ENCODE measurements around the gene NTSR2.

NTSR2 gene

GRCh38 chr2:11647834-11648600, 22.0 kb downstream of the NTSR2 start:
- TF ChIP-seq CTCF (IDR thresholded peaks at IDR 0.05; ENCODE audit: unreplicated experiment in 3 of 3) = peak in 1 of 3 experiments; percentile 16
- Mint-ChIP-seq H3K4me1 (peaks cover 3% of the 10 kb centered on the region), H3K27me3 (ENCODE audit: low read depth) (no peaks in the 10 kb centered on the region), H3K4me3 (no peak overlapping the region), H3K36me3 (ENCODE audit: low read depth) (peaks cover 9% of the 10 kb centered on the region), H3K27ac (no peak overlapping the region), H3K9me3 (no peaks in the 10 kb centered on the region)

DNA sequence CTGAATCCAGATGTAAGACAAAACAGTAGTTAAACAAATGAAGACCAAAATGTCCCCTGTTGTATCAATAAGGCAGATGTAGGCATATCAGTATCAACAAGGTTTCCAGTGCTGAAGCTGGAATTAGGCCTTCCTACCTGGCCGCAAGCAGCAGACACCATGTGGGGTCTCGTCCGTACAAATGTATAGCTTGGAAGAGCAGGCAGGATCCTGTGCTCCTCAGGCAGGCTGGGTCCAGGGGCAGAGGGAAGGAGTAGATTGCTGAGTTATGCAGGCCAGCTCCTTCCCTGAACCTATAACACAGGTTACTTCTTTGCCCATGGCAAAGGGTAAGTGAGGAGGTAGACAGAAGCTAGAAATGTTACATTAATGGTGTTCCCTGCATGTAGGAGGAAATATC, 23.5 kb downstream of the NTSR2 start:
- H3K4me1 Mint-ChIP-seq = no peaks in the 10 kb centered on the region
- no peak for TF ChIP-seq CTCF (IDR thresholded peaks at IDR 0.05; ENCODE audit: unreplicated experiment in 3 of 3)
- no peaks in the 10 kb centered on the region for H3K9me3 Mint-ChIP-seq
- H3K27ac Mint-ChIP-seq = no peak overlapping the region
- no peak overlapping the region for H3K4me3 Mint-ChIP-seq
- no peaks in the 10 kb centered on the region for H3K27me3 Mint-ChIP-seq (ENCODE audit: low read depth)
- H3K36me3 Mint-ChIP-seq (ENCODE audit: low read depth) = peaks cover 14% of the 10 kb centered on the region

- no peaks in the 10 kb centered on the region for H3K27me3 Mint-ChIP-seq (ENCODE audit: low read depth)
- H3K4me3 Mint-ChIP-seq = no peak overlapping the region
- no peaks in the 10 kb centered on the region for H3K4me1 Mint-ChIP-seq
- H3K36me3 Mint-ChIP-seq (ENCODE audit: low read depth) = peaks cover 33% of the 10 kb centered on the region
- H3K27ac Mint-ChIP-seq = no peak overlapping the region
- H3K9me3 Mint-ChIP-seq = no peaks in the 10 kb centered on the region
- no peak for TF ChIP-seq CTCF (IDR thresholded peaks at IDR 0.05; ENCODE audit: unreplicated experiment in 3 of 3)
Measured at GRCh38 chr2:11644293-11644692, 25.7 kb downstream of the NTSR2 start.

DNA sequence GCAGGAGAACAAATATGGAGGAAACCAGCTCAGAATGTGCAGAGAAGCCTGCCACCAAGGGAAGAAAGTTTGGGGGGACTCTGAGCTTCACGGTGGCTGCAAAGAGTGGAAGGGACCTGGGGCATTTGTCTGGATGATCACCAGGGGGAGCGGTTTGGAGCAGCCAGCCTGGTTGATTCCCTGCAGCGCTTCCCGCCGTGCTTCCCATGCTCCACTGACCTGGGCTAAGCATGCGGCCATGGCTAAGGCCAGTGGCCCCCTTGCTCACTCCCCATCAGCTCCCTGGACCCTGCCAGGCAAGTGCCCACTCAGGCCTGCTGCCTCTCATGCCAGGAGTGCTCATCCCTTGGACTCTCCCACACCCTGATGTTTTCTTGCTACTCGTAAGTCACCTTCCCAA, 27.0 kb downstream of the NTSR2 start:
- Mint-ChIP-seq H3K9me3 (no peaks in the 10 kb centered on the region), H3K4me1 (no peaks in the 10 kb centered on the region), H3K36me3 (ENCODE audit: low read depth) (peaks cover 35% of the 10 kb centered on the region), H3K27ac (no peak overlapping the region), H3K27me3 (ENCODE audit: low read depth) (no peaks in the 10 kb centered on the region), H3K4me3 (no peak overlapping the region)
- no peak for TF ChIP-seq CTCF (IDR thresholded peaks at IDR 0.05; ENCODE audit: unreplicated experiment in 3 of 3)

- Mint-ChIP-seq H3K27ac (no peak overlapping the region), H3K27me3 (ENCODE audit: low read depth) (no peaks in the 10 kb centered on the region), H3K36me3 (ENCODE audit: low read depth) (peaks cover 43% of the 10 kb centered on the region), H3K9me3 (no peaks in the 10 kb centered on the region), H3K4me1 (no peaks in the 10 kb centered on the region), H3K4me3 (no peak overlapping the region)
- no peak for TF ChIP-seq CTCF (IDR thresholded peaks at IDR 0.05; ENCODE audit: unreplicated experiment in 3 of 3)
Measured at GRCh38 chr2:11640132-11640531, 29.9 kb downstream of the NTSR2 start.

DNA sequence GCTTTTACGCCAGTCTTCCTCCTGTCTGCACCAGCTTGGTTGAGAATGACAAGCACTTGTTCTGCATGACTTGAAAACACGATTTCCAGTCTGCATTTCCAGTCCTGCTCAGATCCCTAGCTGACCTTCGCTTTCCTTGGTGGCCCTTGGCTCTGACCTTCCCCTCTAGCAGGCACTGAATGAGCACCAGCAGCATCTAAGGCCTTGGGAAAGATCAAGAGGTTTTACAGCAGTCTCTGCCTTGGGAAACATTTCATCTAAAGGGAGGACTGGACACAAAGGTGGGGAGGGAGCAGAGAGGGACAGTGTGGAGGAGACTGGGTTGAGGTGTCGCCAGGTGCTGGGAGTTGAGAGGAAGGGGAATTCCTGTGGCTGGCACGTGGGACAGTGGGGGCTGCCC, 30.5 kb downstream of the NTSR2 start:
- Mint-ChIP-seq H3K36me3 (ENCODE audit: low read depth) (peaks cover 50% of the 10 kb centered on the region), H3K27ac (no peak overlapping the region), H3K9me3 (no peaks in the 10 kb centered on the region), H3K27me3 (ENCODE audit: low read depth) (no peaks in the 10 kb centered on the region), H3K4me3 (no peak overlapping the region), H3K4me1 (no peaks in the 10 kb centered on the region)
- no peak for TF ChIP-seq CTCF (IDR thresholded peaks at IDR 0.05; ENCODE audit: unreplicated experiment in 3 of 3)
